Fibroblast of villous mesenchyme (primary cell): Measurements from ENCODE around the gene ARHGAP6. TPM values are rescaled to one million over a fixed set of nuclear protein-coding genes. Genes with fewer than 3 reads are reported as not detected.
"Not testable (repeated sequence)": the region's sequence is repeated elsewhere in the genome, so short reads cannot be mapped to it uniquely, and the experiment has no call there.

Experiments
- DNase-seq: peaks from one replicate; pipeline ENCODE4 v3.0.0-alpha.2; 2010; ENCODE audit warnings: low read depth
- H3K4me3 ChIP-seq: 2 replicates; pipeline ENCODE4 v1.5.1; 2011; ENCODE audit warnings: low read depth, mild to moderate bottlenecking, low read length
- total RNA-seq: library from RNA; depleted of rRNA; stranded (reverse); fragments of >200 nt; gene quantifications from 2 replicates; pipeline ENCODE4 v1.2.3, GENCODE V29; 2012
- TF ChIP-seq, protein P1 (sequence below): IDR thresholded peaks from 2 replicates; pipeline ENCODE4 v1.5.1; 2012; ENCODE audit warnings: low read depth, mild to moderate bottlenecking, low read length; ENCODE audit not compliant: insufficient read depth

ARHGAP6 gene
- total RNA-seq, 1 donor, result 1.7 TPM

DNA sequence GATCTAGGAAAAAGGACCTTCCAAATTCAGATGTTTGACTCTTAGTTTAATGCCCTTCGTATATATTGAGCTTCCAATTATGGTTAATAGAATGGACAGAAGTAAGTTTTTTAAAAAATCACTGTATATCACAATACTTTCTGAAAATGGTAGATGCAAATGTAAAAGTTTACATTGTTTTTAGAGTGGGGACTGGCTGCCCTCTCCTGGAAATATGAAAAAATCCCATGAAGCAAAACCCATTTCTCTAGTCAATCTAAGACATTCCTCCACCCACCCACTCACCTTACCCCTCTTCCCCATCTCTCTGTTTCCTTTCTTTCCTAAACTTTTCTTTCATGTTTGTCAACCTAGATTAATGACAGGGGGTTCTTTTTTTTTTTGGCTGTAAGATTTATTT, 134.5 kb downstream of the ARHGAP6 start:
- H3K4me3 ChIP-seq, result no peak overlapping the region
- TF ChIP-seq, protein P1, sequence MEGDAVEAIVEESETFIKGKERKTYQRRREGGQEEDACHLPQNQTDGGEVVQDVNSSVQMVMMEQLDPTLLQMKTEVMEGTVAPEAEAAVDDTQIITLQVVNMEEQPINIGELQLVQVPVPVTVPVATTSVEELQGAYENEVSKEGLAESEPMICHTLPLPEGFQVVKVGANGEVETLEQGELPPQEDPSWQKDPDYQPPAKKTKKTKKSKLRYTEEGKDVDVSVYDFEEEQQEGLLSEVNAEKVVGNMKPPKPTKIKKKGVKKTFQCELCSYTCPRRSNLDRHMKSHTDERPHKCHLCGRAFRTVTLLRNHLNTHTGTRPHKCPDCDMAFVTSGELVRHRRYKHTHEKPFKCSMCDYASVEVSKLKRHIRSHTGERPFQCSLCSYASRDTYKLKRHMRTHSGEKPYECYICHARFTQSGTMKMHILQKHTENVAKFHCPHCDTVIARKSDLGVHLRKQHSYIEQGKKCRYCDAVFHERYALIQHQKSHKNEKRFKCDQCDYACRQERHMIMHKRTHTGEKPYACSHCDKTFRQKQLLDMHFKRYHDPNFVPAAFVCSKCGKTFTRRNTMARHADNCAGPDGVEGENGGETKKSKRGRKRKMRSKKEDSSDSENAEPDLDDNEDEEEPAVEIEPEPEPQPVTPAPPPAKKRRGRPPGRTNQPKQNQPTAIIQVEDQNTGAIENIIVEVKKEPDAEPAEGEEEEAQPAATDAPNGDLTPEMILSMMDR, result peak; percentile 33
- DNase-seq, result peak; percentile 43

DNA sequence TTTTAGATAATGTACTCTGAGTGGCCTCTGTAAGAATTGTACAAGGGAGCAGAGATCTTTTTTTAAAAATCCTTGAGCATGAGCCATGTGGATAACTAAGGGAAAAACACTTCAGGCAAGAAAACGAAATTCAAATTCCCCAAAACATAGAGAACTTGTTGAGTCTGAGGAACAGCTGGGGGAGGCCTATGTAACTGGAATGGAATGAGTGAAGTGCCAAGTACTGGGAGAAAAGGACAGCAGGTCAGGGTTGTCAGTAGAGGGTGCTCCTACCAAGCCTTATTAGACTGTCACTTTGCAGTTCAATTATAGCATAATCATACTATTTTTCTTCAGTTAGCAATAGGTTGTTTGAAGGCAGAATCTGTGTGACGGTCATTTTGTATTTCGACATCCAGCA, 135.1 kb downstream of the ARHGAP6 start:
- peak; percentile 23 for DNase-seq
- H3K4me3 ChIP-seq, result no peak overlapping the region
- TF ChIP-seq, protein P1, result no peak

DNA sequence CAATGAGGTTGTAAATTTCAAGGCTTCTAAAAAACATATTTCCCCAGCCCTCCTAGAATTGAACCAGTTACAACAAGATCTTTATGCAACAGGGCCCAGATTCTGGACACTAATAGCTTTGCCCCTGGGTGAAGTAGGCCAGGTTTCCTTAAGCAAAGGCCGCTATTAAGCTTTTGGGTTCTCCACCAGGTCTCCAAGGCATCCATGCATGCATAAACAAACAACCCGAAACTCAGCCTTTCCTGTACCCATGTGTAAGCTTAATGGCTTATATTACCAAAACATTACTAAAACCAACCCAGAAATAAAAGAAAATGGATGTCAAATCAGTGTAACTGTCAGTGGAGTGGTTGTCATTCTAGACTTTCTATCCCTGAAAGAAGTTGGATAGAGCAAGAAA, 137.1 kb downstream of the ARHGAP6 start:
- TF ChIP-seq, protein P1, result no peak
- no peak for DNase-seq
- no peak overlapping the region for H3K4me3 ChIP-seq

- H3K4me3 ChIP-seq, result no peak overlapping the region
- TF ChIP-seq, protein P1, result no peak
- DNase-seq, result no peak
Observed at GRCh38 chrX:11525685-11526084, 140.0 kb downstream of the ARHGAP6 start.

GRCh38 chrX:11519234-11519633, 146.5 kb downstream of the ARHGAP6 start:
- not testable (repeated sequence) for DNase-seq, H3K4me3 ChIP-seq

- DNase-seq, result peak; percentile 74
- no peak overlapping the region for H3K4me3 ChIP-seq
- TF ChIP-seq, protein P1, result no peak
Observed at GRCh38 chrX:11509786-11510185, 155.9 kb downstream of the ARHGAP6 start.

DNA sequence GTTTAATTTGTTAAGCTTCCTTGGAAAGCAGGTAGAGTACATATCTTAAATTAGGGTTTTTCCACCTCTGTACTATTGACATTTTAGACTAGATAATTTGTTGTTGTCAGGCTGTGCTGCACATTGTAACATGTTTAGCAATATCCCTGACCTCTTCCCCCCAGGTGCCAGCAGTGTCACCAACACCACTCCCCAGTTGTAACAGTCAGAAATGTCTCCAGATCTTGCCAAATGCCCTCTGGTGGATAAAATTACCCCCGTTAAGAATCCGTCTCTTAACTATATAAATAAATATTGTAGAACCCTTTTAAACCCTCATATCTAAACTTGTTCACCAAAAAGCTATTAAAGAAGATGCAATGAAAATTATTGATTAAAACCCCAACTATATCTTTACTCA, 161.5 kb downstream of the ARHGAP6 start:
- no peak for DNase-seq
- TF ChIP-seq, protein P1, result no peak
- H3K4me3 ChIP-seq, result no peak overlapping the region
